K562 (cell line): ENCODE data around the gene TJAP1. TPM values are rescaled to one million over a fixed set of nuclear protein-coding genes. Genes with fewer than 3 reads are reported as not detected.

Source experiments
- ATAC-seq: fragments of 200-7000 bp; cut with Tn5 transposase; 3 replicates; pipeline ENCODE4 v1.9.1; 2020; ENCODE audit warnings: moderate library complexity
- BruUV-seq: library from RNA; stranded (reverse); fragments of 400-500 nt; replicated peaks from 2 replicates; lab custom pipeline; 2021; lab: Mats Ljungman, UMichigan
- CTCF ChIA-PET: fragments of 300-600 bp; formaldehyde crosslinking; extraction: SDS; loops from one replicate; lab custom pipeline; 2021; ENCODE audit warnings: low intra/inter-chr PET ratio; lab: Yijun Ruan, JAX
- POLR2A ChIA-PET: fragments of 300-600, 350-650 bp; sonication (Branson Sonifier 250); formaldehyde crosslinking; extraction: SDS; loops from one replicate; lab custom pipeline; 2021; ENCODE audit warnings: antibody characterized with exemption, inconsistent platforms; lab: Yijun Ruan, JAX
- DNase-seq, 4 experiments: peaks; one replicate each; pipeline versions ENCODE4 v3.0.0 to v3.0.0-alpha.2; 2011 to 2018; ENCODE audit warnings: low spot score in 3 of 4, mixed read lengths in 3 of 4; ENCODE audit errors: extremely low read depth in 1 of 4
- FAIRE-seq: peaks from 2 replicates; lab custom pipeline; 2011; peaks lifted over from hg19 to GRCh38; lab: Jason Lieb, UNC
- H2AFZ ChIP-seq: 2 replicates; pipeline ENCODE4 v1.6.0; 2011; ENCODE audit warnings: low read depth, low read length, control low read depth, inconsistent platforms
- H3K27ac ChIP-seq: fragments of 200-600 bp; 3 replicates; pipeline ENCODE4 v1.8.0; 2011; ENCODE audit warnings: low read depth, mild to moderate bottlenecking, control low read depth, inconsistent platforms, low read length, moderate library complexity, mixed read lengths; ENCODE audit errors: extremely low read depth
- H3K27me3 ChIP-seq, 2 experiments: fragments of 300-600 bp in 1 of 2; 2 replicates in 1 of 2; 3 replicates in 1 of 2; pipeline versions ENCODE4 v1.6.0 to v1.8.0; 2011; ENCODE audit warnings: inconsistent platforms in 2 of 2, low read length in 2 of 2, mild to moderate bottlenecking in 1 of 2, mixed read lengths in 1 of 2, moderate library complexity in 1 of 2; ENCODE audit not compliant: control insufficient read depth in 2 of 2, insufficient read depth in 2 of 2
- H3K36me3 ChIP-seq: fragments of 300-600 bp; 3 replicates; pipeline ENCODE4 v1.8.0; 2011; ENCODE audit warnings: mild to moderate bottlenecking, low read length, inconsistent platforms; ENCODE audit not compliant: control insufficient read depth, insufficient read depth
- H3K4me1 ChIP-seq, 2 experiments: fragments of 200-600 bp in 1 of 2; replicated peaks in 1 of 2; 2 replicates in 1 of 2; 3 replicates in 1 of 2; pipeline versions ENCODE4 v1.5.1 to v1.8.0; 2011; ENCODE audit warnings: inconsistent platforms in 2 of 2, low read length in 2 of 2, mild to moderate bottlenecking in 1 of 2, mixed read lengths in 1 of 2, moderate library complexity in 1 of 2; ENCODE audit not compliant: control insufficient read depth in 2 of 2, insufficient read depth in 2 of 2
- H3K4me2 ChIP-seq: 2 replicates; pipeline ENCODE4 v1.6.1; 2011; ENCODE audit warnings: low read length, control low read depth, inconsistent platforms, mixed read lengths; ENCODE audit not compliant: insufficient read depth
- H3K4me3 ChIP-seq: fragments of 200-600 bp; sonication (generic), shearing (Covaris generic); 2 replicates; pipeline ENCODE4 v1.5.1; 2016; ENCODE audit warnings: control low read depth, inconsistent platforms
- H3K79me2 ChIP-seq: fragments of 200-600 bp; 3 replicates; pipeline ENCODE4 v1.8.0; 2011; ENCODE audit warnings: low read length, inconsistent platforms; ENCODE audit not compliant: control insufficient read depth, insufficient read depth
- H3K9ac ChIP-seq, 2 experiments: 2 replicates each; pipeline versions ENCODE4 v1.6.0 to v1.6.1; 2011; ENCODE audit warnings: low read depth in 2 of 2, low read length in 2 of 2, control low read depth in 1 of 2, inconsistent platforms in 1 of 2, mild to moderate bottlenecking in 1 of 2, mixed read lengths in 1 of 2; ENCODE audit not compliant: insufficient read depth in 1 of 2
- H3K9me1 ChIP-seq: one replicate; pipeline ENCODE4 v1.6.0; 2011; ENCODE audit warnings: inconsistent platforms, mild to moderate bottlenecking, low read length, moderate library complexity; ENCODE audit not compliant: control insufficient read depth, insufficient read depth
- H3K9me3 ChIP-seq: replicated peaks from 2 replicates; pipeline ENCODE4 v1.5.1; 2011; ENCODE audit warnings: low read depth, low read length, inconsistent platforms; ENCODE audit not compliant: control insufficient read depth, insufficient read depth
- H4K20me1 ChIP-seq: replicated peaks from 2 replicates; pipeline ENCODE4 v1.6.1; 2011; ENCODE audit warnings: low read length, inconsistent platforms, mixed read lengths; ENCODE audit not compliant: control insufficient read depth, insufficient read depth
- CBX1 ChIP-seq: sonication (generic); IDR thresholded peaks from 2 replicates; pipeline ENCODE4 v1.6.1; 2016; ENCODE audit warnings: antibody characterized with exemption, low read depth, mild to moderate bottlenecking
- ETS1 ChIP-seq: conservative IDR thresholded peaks from 2 replicates; pipeline ENCODE4 v1.6.1; 2011; ENCODE audit warnings: low read depth, mild to moderate bottlenecking, low read length; ENCODE audit not compliant: control insufficient read depth
- FOXM1 ChIP-seq, 2 experiments: fragments of 450-650 bp in 1 of 2; sonication (generic) in 1 of 2; formaldehyde crosslinking in 1 of 2; IDR thresholded peaks; 2 replicates each; pipeline versions ENCODE4 v1.6.1 to v1.9.0; 2017 to 2022; ENCODE audit warnings: low read depth in 2 of 2, mild to moderate bottlenecking in 2 of 2, missing genetic modification reagents in 1 of 2, moderate library complexity in 1 of 2
- HMGN3 ChIP-seq: IDR thresholded peaks from 2 replicates; pipeline ENCODE4 v1.6.1; 2011; ENCODE audit warnings: borderline replicate concordance, low read depth, mild to moderate bottlenecking, mixed read lengths, low read length; ENCODE audit not compliant: insufficient read length; ENCODE audit errors: extremely low read depth
- KDM4B ChIP-seq, 2 experiments: fragments of 450-650 bp in 1 of 2; sonication (generic) in 1 of 2; IDR thresholded peaks; 2 replicates each; pipeline ENCODE4 v1.6.1; 2016 to 2017; ENCODE audit warnings: borderline replicate concordance in 2 of 2, antibody characterized with exemption in 1 of 2, low read depth in 1 of 2, mild to moderate bottlenecking in 1 of 2
- MTA3 ChIP-seq: fragments of 450-650 bp; formaldehyde crosslinking; IDR thresholded peaks from 2 replicates; pipeline ENCODE4 v1.6.1; 2017; ENCODE audit warnings: mild to moderate bottlenecking, borderline replicate concordance
- MYBL2 ChIP-seq, 2 experiments: fragments of 450-650 bp in 1 of 2; sonication (generic) in 1 of 2; formaldehyde crosslinking in 1 of 2; IDR thresholded peaks; 2 replicates each; pipeline versions ENCODE4 v1.6.1 to v1.8.1; 2017 to 2022; ENCODE audit warnings: borderline replicate concordance in 1 of 2, inconsistent platforms in 1 of 2, low read depth in 1 of 2, mild to moderate bottlenecking in 1 of 2, missing genetic modification reagents in 1 of 2, moderate library complexity in 1 of 2
- POLR2B ChIP-seq: fragments of 450-650 bp; IDR thresholded peaks from 2 replicates; pipeline ENCODE4 v1.6.1; 2018; ENCODE audit warnings: low read depth; ENCODE audit not compliant: partially characterized antibody
- RBM34 ChIP-seq: fragments of 200-400 bp; formaldehyde crosslinking; IDR thresholded peaks from 2 replicates; pipeline ENCODE4 v1.6.1; 2018; ENCODE audit warnings: low read length, borderline replicate concordance; ENCODE audit not compliant: insufficient read depth
- ZNF140 ChIP-seq: fragments of 250-450 bp; sonication (Bioruptor Pico); IDR thresholded peaks from 2 replicates; pipeline ENCODE4 v1.8.0; 2021; ENCODE audit warnings: moderate library complexity, mild to moderate bottlenecking, inconsistent platforms
- ZNF695 ChIP-seq: fragments of 450-650 bp; formaldehyde crosslinking; IDR thresholded peaks from 2 replicates; pipeline ENCODE4 v1.4.0; 2020; ENCODE audit warnings: mild to moderate bottlenecking, moderate library complexity
- WGBS: fragments of 100-300 bp; shearing (Covaris generic); methylation state at CpG from one replicate; pipeline ENCODE4 v1.1.6; 2016; ENCODE audit warnings: low coverage, mixed read lengths; ENCODE audit not compliant: insufficient coverage; ENCODE audit errors: missing lambda C conversion rate; 5-methylcytosine and 5-hydroxymethylcytosine counted together
- in situ Hi-C: fragments of 300-500 bp; cut with MboI; formaldehyde crosslinking; loops from 4 replicates; pipeline ENCODE4 v1.15.0; 2018; ENCODE audit warnings: inconsistent platforms, mixed read lengths
- intact Hi-C: fragments of 100-400 bp; cut with micrococcal nuclease; formaldehyde crosslinking; loops from 2 replicates; pipeline ENCODE4 v1.14.2; 2022
- polyA plus RNA-seq, 8 experiments: library from polyadenylated mRNA; depleted of rRNA in 4 of 8; stranded (reverse) in 5 of 8; unstranded in 3 of 8; fragments of >200 nt; fragmentation: Nextera tagmentation in 2 of 8; fragmentation: Illumina TruSeq in 1 of 8; extraction: Ambion mirVana in 2 of 8; extraction: Trizol in 1 of 8; gene quantifications; 2 replicates each; pipeline versions ENCODE4 v1.2.1 to v1.2.3, GENCODE V29; 2011 to 2014; ENCODE audit warnings: inconsistent platforms in 1 of 8, missing spikeins in 1 of 8
- total RNA-seq, 7 experiments: library from RNA; depleted of rRNA in 6 of 7; stranded (reverse); fragments of >200 nt in 6 of 7; fragmentation: Illumina TruSeq in 2 of 7; extraction: Trizol in 2 of 7; gene quantifications; 2 replicates each; pipeline versions ENCODE4 v1.2.1 to v1.2.3, GENCODE V29; 2011 to 2021; ENCODE audit warnings: low replicate concordance in 1 of 7
- TF ChIP-seq, protein P1 (sequence below): fragments of 250-450 bp; sonication (Bioruptor Pico); IDR thresholded peaks from 2 replicates; pipeline ENCODE4 v1.5.0; 2021
- TF ChIP-seq, protein P2 (sequence below): fragments of 450-650 bp; formaldehyde crosslinking; conservative IDR thresholded peaks from 2 replicates; pipeline ENCODE4 v1.4.0; 2022; ENCODE audit warnings: mild to moderate bottlenecking, missing genetic modification characterization
- TF ChIP-seq, protein P3 (sequence below): sonication (generic); formaldehyde crosslinking; IDR thresholded peaks from 2 replicates; pipeline ENCODE4 v1.9.0; 2022; ENCODE audit warnings: mild to moderate bottlenecking, missing genetic modification reagents

Gene TJAP1
- total and polyA plus RNA-seq, 9 of the 15 experiments (the other 6 are each of a cell fraction or from before 2014, with no cell fraction given): 0.06 to 35.8 (median 16.2) TPM

- in situ Hi-C loops: no loop called here
- POLR2A ChIA-PET: interaction anchor here (0.5 to 7.1 kb wide), 20 partner anchors 9 to 513 kb away, joined by 3 to 89 read pairs (median 4); partner anchors contain the start of genes GTPBP2 and RRP36
- peaks cover 3% of the 10 kb centered on the region for H3K9me1 ChIP-seq
- TSS peak; percentile 67 for BruUV-seq
- H3K4me2 ChIP-seq: peak within 1 kb of the TSS; percentile 99
- ATAC-seq (peak; percentile 90), FAIRE-seq (peak; percentile 91), DNase-seq (peak; percentile 98 to 100 (median 99))
- H3K4me3 ChIP-seq: peak within 1 kb of the TSS; percentile 80
- H3K4me1 ChIP-seq: peaks cover 10 to 19% of the 10 kb centered on the region in 2 experiments; a peak in 3 of 5 replicates
- peak within 1 kb of the TSS; percentile 95 to 99 for H3K9ac ChIP-seq
- H4K20me1 ChIP-seq: peaks cover 10% of the 10 kb centered on the region; the same call in 1 of the 2 replicates
- CTCF ChIA-PET: interaction anchor here (0.6 kb wide), 2 partner anchors 182 to 444 kb away, joined by 4 to 8 read pairs; no protein-coding TSS in a partner anchor
- no peaks in the 10 kb centered on the region for H3K27me3 ChIP-seq
- H3K79me2 ChIP-seq: peaks cover 57% of the 10 kb centered on the region
- peaks cover 82% of the 10 kb centered on the region for H3K36me3 ChIP-seq
- H3K27ac ChIP-seq: peak within 1 kb of the TSS; percentile 91
- no peaks in the 10 kb centered on the region for H3K9me3 ChIP-seq
- 1% methylated on average over 57 of the region's 57 CpGs for WGBS
- intact Hi-C loops: no loop called here
- peak within 1 kb of the TSS; percentile 87 for H2AFZ ChIP-seq
- TF ChIP-seq HMGN3 (peak; percentile 72), MTA3 (peak; percentile 89), FOXM1 (IDR thresholded peaks at IDR 0.05; ENCODE audit: low read depth) (no peak), FOXM1 (CRISPR knock-in tag; IDR thresholded peaks at IDR 0.05; ENCODE audit: low read depth) (0 out of 2 replicates have a peak, but pooled peaks have one; percentile 51), ETS1 (peak; percentile 76; the same call in 1 of the 2 replicates), ZNF140 (CRISPR knock-in tag) (no peak), KDM4B (IDR thresholded peaks at IDR 0.05; ENCODE audit: borderline replicate concordance in 2 of 2, low read depth in 1 of 2) (peak in 1 of 2 experiments; percentile 95; a peak in 2 of 4 replicates), POLR2B (peak; percentile 97), CBX1 (peak; percentile 30; the same call in 1 of the 2 replicates), RBM34 (no peak), ZNF695 (no peak), MYBL2 (IDR thresholded peaks at IDR 0.05; ENCODE audit: low read depth) (no peak), MYBL2 (CRISPR knock-in tag; IDR thresholded peaks at IDR 0.05; ENCODE audit: borderline replicate concordance) (no peak)
- TF ChIP-seq, protein P1, sequence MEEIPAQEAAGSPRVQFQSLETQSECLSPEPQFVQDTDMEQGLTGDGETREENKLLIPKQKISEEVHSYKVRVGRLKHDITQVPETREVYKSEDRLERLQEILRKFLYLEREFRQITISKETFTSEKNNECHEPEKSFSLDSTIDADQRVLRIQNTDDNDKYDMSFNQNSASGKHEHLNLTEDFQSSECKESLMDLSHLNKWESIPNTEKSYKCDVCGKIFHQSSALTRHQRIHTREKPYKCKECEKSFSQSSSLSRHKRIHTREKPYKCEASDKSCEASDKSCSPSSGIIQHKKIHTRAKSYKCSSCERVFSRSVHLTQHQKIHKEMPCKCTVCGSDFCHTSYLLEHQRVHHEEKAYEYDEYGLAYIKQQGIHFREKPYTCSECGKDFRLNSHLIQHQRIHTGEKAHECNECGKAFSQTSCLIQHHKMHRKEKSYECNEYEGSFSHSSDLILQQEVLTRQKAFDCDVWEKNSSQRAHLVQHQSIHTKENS (CRISPR knock-in tag): no peak
- TF ChIP-seq, protein P2, sequence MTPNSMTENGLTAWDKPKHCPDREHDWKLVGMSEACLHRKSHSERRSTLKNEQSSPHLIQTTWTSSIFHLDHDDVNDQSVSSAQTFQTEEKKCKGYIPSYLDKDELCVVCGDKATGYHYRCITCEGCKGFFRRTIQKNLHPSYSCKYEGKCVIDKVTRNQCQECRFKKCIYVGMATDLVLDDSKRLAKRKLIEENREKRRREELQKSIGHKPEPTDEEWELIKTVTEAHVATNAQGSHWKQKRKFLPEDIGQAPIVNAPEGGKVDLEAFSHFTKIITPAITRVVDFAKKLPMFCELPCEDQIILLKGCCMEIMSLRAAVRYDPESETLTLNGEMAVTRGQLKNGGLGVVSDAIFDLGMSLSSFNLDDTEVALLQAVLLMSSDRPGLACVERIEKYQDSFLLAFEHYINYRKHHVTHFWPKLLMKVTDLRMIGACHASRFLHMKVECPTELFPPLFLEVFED (CRISPR knock-in tag): no peak
- TF ChIP-seq, protein P3, sequence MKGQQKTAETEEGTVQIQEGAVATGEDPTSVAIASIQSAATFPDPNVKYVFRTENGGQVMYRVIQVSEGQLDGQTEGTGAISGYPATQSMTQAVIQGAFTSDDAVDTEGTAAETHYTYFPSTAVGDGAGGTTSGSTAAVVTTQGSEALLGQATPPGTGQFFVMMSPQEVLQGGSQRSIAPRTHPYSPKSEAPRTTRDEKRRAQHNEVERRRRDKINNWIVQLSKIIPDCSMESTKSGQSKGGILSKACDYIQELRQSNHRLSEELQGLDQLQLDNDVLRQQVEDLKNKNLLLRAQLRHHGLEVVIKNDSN (CRISPR knock-in tag): peak; percentile 55
Measured at GRCh38 chr6:43516697-43517504, 39.5 kb downstream of the TJAP1 start, which contains the start of the genes POLR1C and YIPF3. POLR1C (plus strand) TSS chr6:43517089; CDS start chr6:43517110, 21 bp downstream. YIPF3 (minus strand) TSS chr6:43516926; CDS start chr6:43516807, 119 bp downstream.
